ENCODE data around the gene WDR27.
A peak's percentile ranks its signal among the peaks of the same experiment; 100 is the strongest.
"Not testable (repeated sequence)": the region's sequence is repeated elsewhere in the genome, so short reads cannot be mapped to it uniquely, and the experiment has no call there.

The WDR27 gene

GRCh38 chr6:169661391-169661756 lies 40.5 kb downstream of the WDR27 start:
- DNase-seq (ENCODE audit: low spot score) = no peak

- no peak for DNase-seq (ENCODE audit: low spot score)
Observed at GRCh38 chr6:169660751-169661390, 41.0 kb downstream of the WDR27 start.

- no peak for DNase-seq (ENCODE audit: low spot score)
Observed at GRCh38 chr6:169659820-169660610, 41.8 kb downstream of the WDR27 start.

- DNase-seq (ENCODE audit: low spot score) = no peak
Observed at GRCh38 chr6:169657284-169657610, 44.6 kb downstream of the WDR27 start.

- no peak for DNase-seq (ENCODE audit: low spot score)
Observed at GRCh38 chr6:169656546-169657283, 45.1 kb downstream of the WDR27 start.

- DNase-seq (ENCODE audit: low spot score) = peak; percentile 58
Observed at GRCh38 chr6:169654598-169655391, 47.0 kb downstream of the WDR27 start.

- no peak for DNase-seq (ENCODE audit: low spot score)
Observed at GRCh38 chr6:169653691-169654090, 48.1 kb downstream of the WDR27 start.

GRCh38 chr6:169652896-169653295 lies 48.9 kb downstream of the WDR27 start:
- no peak for DNase-seq (ENCODE audit: low spot score)

- DNase-seq (ENCODE audit: low spot score) = no peak
Observed at GRCh38 chr6:169651498-169651897, 50.3 kb downstream of the WDR27 start.

GRCh38 chr6:169650959-169651292 lies 50.9 kb downstream of the WDR27 start:
- DNase-seq (ENCODE audit: low spot score) = no peak

GRCh38 chr6:169650241-169650958 lies 51.4 kb downstream of the WDR27 start:
- no peak for DNase-seq (ENCODE audit: low spot score)

GRCh38 chr6:169648617-169649016 lies 53.2 kb downstream of the WDR27 start:
- DNase-seq (ENCODE audit: low spot score) = no peak

GRCh38 chr6:169648092-169648491 lies 53.7 kb downstream of the WDR27 start:
- DNase-seq (ENCODE audit: low spot score) = no peak

- no peak for DNase-seq (ENCODE audit: low spot score)
Observed at GRCh38 chr6:169647637-169648036, 54.2 kb downstream of the WDR27 start.

GRCh38 chr6:169646906-169647567 lies 54.8 kb downstream of the WDR27 start:
- no peak for DNase-seq (ENCODE audit: low spot score)

GRCh38 chr6:169645459-169645858 lies 56.4 kb downstream of the WDR27 start:
- not testable (repeated sequence) for DNase-seq (ENCODE audit: low spot score)

- no peak for DNase-seq (ENCODE audit: low spot score)
Observed at GRCh38 chr6:169643521-169643920, 58.3 kb downstream of the WDR27 start.

GRCh38 chr6:169642455-169642854 lies 59.4 kb downstream of the WDR27 start:
- DNase-seq (ENCODE audit: low spot score) = no peak

GRCh38 chr6:169641461-169642085 lies 60.3 kb downstream of the WDR27 start:
- no peak for DNase-seq (ENCODE audit: low spot score)

GRCh38 chr6:169640983-169641382 lies 60.8 kb downstream of the WDR27 start:
- DNase-seq (ENCODE audit: low spot score) = no peak

GRCh38 chr6:169640351-169640852 lies 61.4 kb downstream of the WDR27 start:
- no peak for DNase-seq (ENCODE audit: low spot score)

All from pons (tissue), 1 donor.